DOHH2 (cell line): ENCODE results near the gene ZNF629.

Experiments
- H3F3A ChIP-seq: fragments of 200-600 bp; sonication (generic), shearing (Covaris generic); 2 replicates; pipeline ENCODE4 v1.6.0; 2016; ENCODE audit warnings: antibody characterized with exemption, mild to moderate bottlenecking; ENCODE audit not compliant: control insufficient read depth, insufficient read depth
- H3K27ac ChIP-seq: fragments of 200-600 bp; sonication (generic); 2 replicates; pipeline ENCODE4 v1.5.1; 2014; ENCODE audit warnings: low read depth, mild to moderate bottlenecking, low read length, moderate library complexity
- H3K27me3 ChIP-seq: fragments of 200-600 bp; sonication (generic); 2 replicates; pipeline ENCODE4 v1.6.1; 2014; ENCODE audit warnings: mild to moderate bottlenecking, low read length, mixed read lengths; ENCODE audit not compliant: control insufficient read depth
- H3K36me3 ChIP-seq: fragments of 200-600 bp; sonication (generic); 2 replicates; pipeline ENCODE4 v1.6.1; 2014; ENCODE audit warnings: mild to moderate bottlenecking, low read length, moderate library complexity, mixed read lengths; ENCODE audit not compliant: control insufficient read depth
- H3K4me1 ChIP-seq: fragments of 200-600 bp; sonication (generic); 2 replicates; pipeline ENCODE4 v1.6.1; 2014; ENCODE audit warnings: mild to moderate bottlenecking, low read length, mixed read lengths; ENCODE audit not compliant: control insufficient read depth
- H3K4me2 ChIP-seq: fragments of 200-600 bp; sonication (generic); 2 replicates; pipeline ENCODE4 v1.6.0; 2014; ENCODE audit warnings: mild to moderate bottlenecking, low read length, moderate library complexity
- H3K4me3 ChIP-seq: fragments of 200-600 bp; sonication (generic); 2 replicates; pipeline ENCODE4 v1.5.1; 2014; ENCODE audit warnings: mild to moderate bottlenecking, low read length, mixed read lengths
- H3K79me2 ChIP-seq: fragments of 200-600 bp; sonication (generic); 2 replicates; pipeline ENCODE4 v1.6.1; 2014; ENCODE audit warnings: mild to moderate bottlenecking, low read length, mixed read lengths; ENCODE audit not compliant: control insufficient read depth
- H3K9me2 ChIP-seq: fragments of 200-600 bp; sonication (generic); replicated peaks from 2 replicates; pipeline ENCODE4 v1.6.1; 2014; ENCODE audit warnings: mild to moderate bottlenecking, low read length, mixed read lengths; ENCODE audit not compliant: control insufficient read depth
- H3K9me3 ChIP-seq: fragments of 200-600 bp; sonication (generic); 2 replicates; pipeline ENCODE4 v1.6.1; 2014; ENCODE audit warnings: antibody characterized with exemption, low read length, mixed read lengths; ENCODE audit not compliant: control insufficient read depth, insufficient read depth
- H4K20me1 ChIP-seq: fragments of 200-600 bp; sonication (generic); 2 replicates; pipeline ENCODE4 v1.6.0; 2014; ENCODE audit warnings: low read depth, mild to moderate bottlenecking, antibody characterized with exemption, low read length, moderate library complexity; ENCODE audit not compliant: control insufficient read depth, insufficient read depth
- CTCF ChIP-seq: fragments of 200-600 bp; sonication (generic); IDR thresholded peaks from one replicate; pipeline ENCODE4 v1.5.1; 2014; ENCODE audit warnings: antibody characterized with exemption, mild to moderate bottlenecking, low read depth, low read length; ENCODE audit not compliant: poor library complexity, severe bottlenecking
- EZH2phosphoT487 ChIP-seq: fragments of 200-600 bp; sonication (generic); IDR thresholded peaks from 2 replicates; pipeline ENCODE4 v1.6.1; 2017; ENCODE audit warnings: borderline replicate concordance, mild to moderate bottlenecking, antibody characterized with exemption, low read length, moderate library complexity, mixed read lengths

Gene ZNF629

GRCh38 chr16:30785126-30786106 lies 1.6 kb downstream of the ZNF629 start:
- H3K4me2 ChIP-seq = peak overlapping the region; percentile 63
- H4K20me1 ChIP-seq = no peaks in the 10 kb centered on the region
- H3K79me2 ChIP-seq = peaks cover 21% of the 10 kb centered on the region
- peaks cover 19% of the 10 kb centered on the region for H3K4me1 ChIP-seq
- H3K27me3 ChIP-seq = no peaks in the 10 kb centered on the region
- H3K4me3 ChIP-seq = peak overlapping the region; percentile 83; the same call in 1 of the 2 replicates
- no peaks in the 10 kb centered on the region for H3K9me2 ChIP-seq
- no peak for TF ChIP-seq CTCF
- no peak for TF ChIP-seq EZH2phosphoT487
- no peaks in the 10 kb centered on the region for H3K9me3 ChIP-seq
- no peak overlapping the region for H3K27ac ChIP-seq
- no peaks in the 10 kb centered on the region for H3F3A ChIP-seq
- H3K36me3 ChIP-seq = peaks cover 14% of the 10 kb centered on the region

GRCh38 chr16:30784215-30784614 lies 2.8 kb downstream of the ZNF629 start:
- H3K36me3 ChIP-seq = peaks cover 14% of the 10 kb centered on the region
- no peak overlapping the region for H3K27ac ChIP-seq
- H3F3A ChIP-seq = no peaks in the 10 kb centered on the region
- no peak for TF ChIP-seq CTCF
- TF ChIP-seq EZH2phosphoT487 = no peak
- no peaks in the 10 kb centered on the region for H4K20me1 ChIP-seq
- no peaks in the 10 kb centered on the region for H3K27me3 ChIP-seq
- H3K9me2 ChIP-seq = no peaks in the 10 kb centered on the region
- H3K4me1 ChIP-seq = peaks cover 19% of the 10 kb centered on the region
- no peak overlapping the region for H3K4me3 ChIP-seq
- H3K79me2 ChIP-seq = peaks cover 21% of the 10 kb centered on the region
- no peak overlapping the region for H3K4me2 ChIP-seq
- no peaks in the 10 kb centered on the region for H3K9me3 ChIP-seq

- H3K79me2 ChIP-seq = peaks cover 21% of the 10 kb centered on the region
- no peak for TF ChIP-seq EZH2phosphoT487
- TF ChIP-seq CTCF = no peak
- no peaks in the 10 kb centered on the region for H3K27me3 ChIP-seq
- H3K4me2 ChIP-seq = no peak overlapping the region
- no peaks in the 10 kb centered on the region for H3F3A ChIP-seq
- peaks cover 19% of the 10 kb centered on the region for H3K4me1 ChIP-seq
- H4K20me1 ChIP-seq = no peaks in the 10 kb centered on the region
- H3K4me3 ChIP-seq = no peak overlapping the region
- H3K36me3 ChIP-seq = peaks cover 14% of the 10 kb centered on the region
- no peaks in the 10 kb centered on the region for H3K9me3 ChIP-seq
- H3K27ac ChIP-seq = no peak overlapping the region
- H3K9me2 ChIP-seq = no peaks in the 10 kb centered on the region
These were observed 3.5 kb downstream of the ZNF629 start for GRCh38 chr16:30783280-30784109.
